Naive B cell (primary cell): Measurements from ENCODE around the gene GRIP1. TPM values are rescaled to one million over a fixed set of nuclear protein-coding genes. Genes with fewer than 3 reads are reported as not detected.

Experiments used
- ATAC-seq, 2 donors: fragments of 150-1000 bp; cut with Tn5 transposase; 2 replicates each; pipeline ENCODE4 v1.10.0; 2021; ENCODE audit warnings: low read depth in 2 of 2, mild to moderate bottlenecking in 2 of 2, moderate library complexity in 2 of 2
- DNase-seq: peaks from one replicate; pipeline ENCODE4 v3.0.0; 2022
- H3K27ac Mint-ChIP-seq, 6 donors: one replicate each; pipeline ENCODE4 v1.8.0; 2020 to 2022; ENCODE audit warnings: mild to moderate bottlenecking in 6 of 6, mixed read lengths in 6 of 6, moderate library complexity in 5 of 6, inconsistent platforms in 2 of 6
- H3K27me3 Mint-ChIP-seq, 3 donors: one replicate each; pipeline ENCODE4 v1.8.0; 2021 to 2022; ENCODE audit warnings: mixed read lengths in 3 of 3, mild to moderate bottlenecking in 1 of 3
- H3K36me3 Mint-ChIP-seq, 2 donors: one replicate each; pipeline ENCODE4 v1.8.0; 2020 to 2022; ENCODE audit warnings: mixed read lengths in 2 of 2, inconsistent platforms in 1 of 2, mild to moderate bottlenecking in 1 of 2
- H3K4me1 Mint-ChIP-seq, 3 donors: one replicate each; pipeline ENCODE4 v1.8.0; 2020 to 2022; ENCODE audit warnings: mixed read lengths in 3 of 3, inconsistent platforms in 1 of 3, mild to moderate bottlenecking in 1 of 3, moderate library complexity in 1 of 3
- H3K4me3 Mint-ChIP-seq, 8 donors: one replicate each; pipeline ENCODE4 v1.8.0; 2020 to 2022; ENCODE audit warnings: mild to moderate bottlenecking in 8 of 8, mixed read lengths in 8 of 8, moderate library complexity in 8 of 8, inconsistent platforms in 2 of 8
- H3K9me3 Mint-ChIP-seq, 7 donors: one replicate each; pipeline ENCODE4 v1.8.0; 2020 to 2022; ENCODE audit warnings: mixed read lengths in 7 of 7, mild to moderate bottlenecking in 5 of 7, inconsistent platforms in 2 of 7, moderate library complexity in 1 of 7
- polyA plus RNA-seq, 6 donors: library from polyadenylated mRNA; unstranded; fragments of 300-500 nt; fragmentation: Illumina TruSeq; gene quantifications; one replicate each; pipeline ENCODE4 v1.2.3, GENCODE V29; 2021; ENCODE audit warnings: low read depth in 6 of 6

The GRIP1 gene, protein sequence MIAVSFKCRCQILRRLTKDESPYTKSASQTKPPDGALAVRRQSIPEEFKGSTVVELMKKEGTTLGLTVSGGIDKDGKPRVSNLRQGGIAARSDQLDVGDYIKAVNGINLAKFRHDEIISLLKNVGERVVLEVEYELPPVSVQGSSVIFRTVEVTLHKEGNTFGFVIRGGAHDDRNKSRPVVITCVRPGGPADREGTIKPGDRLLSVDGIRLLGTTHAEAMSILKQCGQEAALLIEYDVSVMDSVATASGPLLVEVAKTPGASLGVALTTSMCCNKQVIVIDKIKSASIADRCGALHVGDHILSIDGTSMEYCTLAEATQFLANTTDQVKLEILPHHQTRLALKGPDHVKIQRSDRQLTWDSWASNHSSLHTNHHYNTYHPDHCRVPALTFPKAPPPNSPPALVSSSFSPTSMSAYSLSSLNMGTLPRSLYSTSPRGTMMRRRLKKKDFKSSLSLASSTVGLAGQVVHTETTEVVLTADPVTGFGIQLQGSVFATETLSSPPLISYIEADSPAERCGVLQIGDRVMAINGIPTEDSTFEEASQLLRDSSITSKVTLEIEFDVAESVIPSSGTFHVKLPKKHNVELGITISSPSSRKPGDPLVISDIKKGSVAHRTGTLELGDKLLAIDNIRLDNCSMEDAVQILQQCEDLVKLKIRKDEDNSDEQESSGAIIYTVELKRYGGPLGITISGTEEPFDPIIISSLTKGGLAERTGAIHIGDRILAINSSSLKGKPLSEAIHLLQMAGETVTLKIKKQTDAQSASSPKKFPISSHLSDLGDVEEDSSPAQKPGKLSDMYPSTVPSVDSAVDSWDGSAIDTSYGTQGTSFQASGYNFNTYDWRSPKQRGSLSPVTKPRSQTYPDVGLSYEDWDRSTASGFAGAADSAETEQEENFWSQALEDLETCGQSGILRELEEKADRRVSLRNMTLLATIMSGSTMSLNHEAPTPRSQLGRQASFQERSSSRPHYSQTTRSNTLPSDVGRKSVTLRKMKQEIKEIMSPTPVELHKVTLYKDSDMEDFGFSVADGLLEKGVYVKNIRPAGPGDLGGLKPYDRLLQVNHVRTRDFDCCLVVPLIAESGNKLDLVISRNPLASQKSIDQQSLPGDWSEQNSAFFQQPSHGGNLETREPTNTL
- under 1 TPM in 4 of 6 donors, not detected in 2; 0.25 to 0.45 (median 0.44) TPM for polyA plus RNA-seq

DNA sequence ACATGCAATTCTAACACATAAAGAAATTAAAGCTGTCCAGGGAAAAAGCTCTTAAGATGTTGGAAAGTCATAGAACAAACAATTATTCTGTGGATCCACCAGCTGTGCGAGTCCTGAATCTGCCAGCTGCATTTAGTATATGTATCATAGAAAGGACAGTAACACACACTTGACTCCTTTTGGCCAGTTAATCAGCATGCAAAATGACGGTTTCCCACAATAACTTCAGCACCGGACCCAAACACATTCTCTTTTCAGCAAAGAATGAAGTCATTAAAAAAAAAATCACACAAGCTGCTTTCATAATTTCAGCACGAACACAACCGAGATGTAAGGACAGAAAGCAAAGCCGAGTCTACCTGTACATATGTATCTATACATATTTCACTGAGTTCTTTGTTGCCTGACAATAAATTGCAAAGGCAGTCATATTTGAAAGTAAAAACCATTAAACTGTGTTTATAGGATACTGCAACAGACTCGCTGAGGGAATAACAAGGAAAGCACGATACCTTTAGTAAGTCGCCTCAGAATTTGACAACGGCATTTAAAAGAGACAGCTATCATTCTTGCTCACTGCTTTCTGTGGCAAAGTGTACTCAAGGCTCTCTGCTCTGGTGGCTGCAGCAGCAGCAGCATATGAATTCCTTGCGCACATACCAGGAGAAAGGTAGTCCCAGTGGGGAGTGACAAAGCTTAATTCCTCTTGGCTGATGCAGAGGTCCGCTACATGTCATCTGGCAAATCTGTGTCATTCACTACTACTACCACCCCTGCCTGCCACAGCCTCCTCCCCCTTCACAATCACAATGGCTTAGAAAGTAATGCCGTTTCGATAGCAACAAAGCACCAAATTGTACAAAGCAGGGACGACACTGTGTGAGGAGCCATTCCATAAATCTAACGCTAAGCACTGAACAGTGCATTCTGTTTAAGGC, at the start of gene GRIP1:
TSS of gene GRIP1 (minus strand) at position 739 of the 938 bp plus-strand sequence. CDS start at position 567, 172 bp downstream.
- Mint-ChIP-seq H3K27ac (no peak within 1 kb of the TSS), H3K27me3 (peaks cover 0 to 19% (median 0%) of the 10 kb centered on the region in 3 donors), H3K4me1 (peaks cover 13 to 26% (median 16%) of the 10 kb centered on the region in 3 donors), H3K9me3 (peaks cover 0 to 1% (median 0%) of the 10 kb centered on the region in 7 donors), H3K4me3 (no peak within 1 kb of the TSS), H3K36me3 (no peaks in the 10 kb centered on the region)
- DNase-seq (no peak), ATAC-seq (no peak)

DNA sequence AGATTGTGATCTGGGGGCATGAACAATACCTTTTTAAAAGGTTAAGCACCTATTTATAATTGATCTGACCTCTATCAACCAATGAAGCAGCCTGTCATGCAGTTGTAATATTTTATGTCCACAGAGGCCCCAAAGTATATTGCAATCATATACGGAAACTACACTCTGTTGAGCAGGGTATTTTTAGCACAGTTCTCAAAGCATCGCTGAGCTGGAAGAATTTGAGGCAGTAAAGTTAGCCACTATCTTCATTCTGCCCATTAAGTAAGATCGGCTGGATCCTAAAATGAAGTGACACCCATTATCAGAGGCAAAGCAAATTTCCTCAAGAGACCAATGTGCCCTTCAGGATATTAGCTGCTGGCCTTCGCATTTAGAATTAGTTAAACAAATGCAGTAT, 47.7 kb upstream of the GRIP1 start:
- Mint-ChIP-seq H3K27ac (peak overlapping the region in 4 of 6 donors; percentile 1 to 65 (median 44)), H3K36me3 (no peaks in the 10 kb centered on the region), H3K9me3 (no peaks in the 10 kb centered on the region), H3K27me3 (no peaks in the 10 kb centered on the region), H3K4me1 (peaks cover 15 to 42% (median 24%) of the 10 kb centered on the region in 3 donors), H3K4me3 (peak overlapping the region in 6 of 8 donors; percentile 19 to 81 (median 62))
- no peak for DNase-seq
- ATAC-seq = peak in 1 of 2 donors; percentile 52

DNA sequence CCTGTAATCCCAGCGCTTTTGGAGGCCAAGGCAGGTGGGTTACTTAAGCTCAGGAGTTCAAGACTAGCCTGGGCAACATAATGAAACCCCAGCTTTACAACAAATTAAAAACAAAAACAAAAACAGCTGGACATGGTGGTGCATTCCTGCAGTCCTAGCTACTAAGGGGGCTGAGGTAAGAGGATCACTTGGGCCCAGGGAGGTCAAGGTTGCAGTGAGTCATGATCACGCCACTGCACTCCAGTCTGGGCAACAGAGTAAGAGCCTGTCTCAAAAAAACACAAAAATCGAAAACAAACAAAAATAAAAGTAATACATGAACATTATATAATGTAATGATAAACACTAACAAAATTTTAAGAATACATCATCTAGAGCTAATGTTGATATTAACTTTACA, 46.2 kb upstream of the GRIP1 start:
- Mint-ChIP-seq H3K9me3 (no peaks in the 10 kb centered on the region), H3K27ac (no peak overlapping the region), H3K4me1 (peaks cover 15 to 42% (median 24%) of the 10 kb centered on the region in 3 donors), H3K4me3 (no peak overlapping the region), H3K36me3 (no peaks in the 10 kb centered on the region), H3K27me3 (no peaks in the 10 kb centered on the region)
- ATAC-seq (no peak), DNase-seq (no peak)

DNA sequence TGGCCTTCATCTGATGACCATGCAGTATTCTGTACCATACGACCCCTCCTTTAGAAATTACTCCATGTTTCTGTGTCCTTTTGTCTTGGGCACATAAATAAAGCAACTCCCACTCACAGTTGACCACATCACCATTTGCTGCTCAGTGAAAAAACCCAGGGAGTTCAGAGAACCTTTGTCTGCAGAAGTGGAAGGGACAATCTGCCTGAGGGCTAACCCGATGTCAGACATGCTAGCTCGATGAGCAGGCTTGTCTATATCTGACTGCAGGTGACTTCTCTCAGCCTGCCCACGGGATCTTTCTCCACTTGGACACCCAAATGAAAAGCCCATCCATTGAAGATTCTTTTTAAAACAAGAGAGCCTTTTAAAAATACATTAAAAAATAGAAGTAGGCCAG, 45.7 kb upstream of the GRIP1 start:
- no peaks in the 10 kb centered on the region for H3K36me3 Mint-ChIP-seq
- ATAC-seq (no peak), DNase-seq (no peak)
- no peak overlapping the region for H3K4me3 Mint-ChIP-seq
- no peaks in the 10 kb centered on the region for H3K27me3 Mint-ChIP-seq
- peaks cover 15 to 42% (median 24%) of the 10 kb centered on the region in 3 donors for H3K4me1 Mint-ChIP-seq
- peak overlapping the region in 1 of 6 donors; percentile 16 for H3K27ac Mint-ChIP-seq
- H3K9me3 Mint-ChIP-seq = no peaks in the 10 kb centered on the region

DNA sequence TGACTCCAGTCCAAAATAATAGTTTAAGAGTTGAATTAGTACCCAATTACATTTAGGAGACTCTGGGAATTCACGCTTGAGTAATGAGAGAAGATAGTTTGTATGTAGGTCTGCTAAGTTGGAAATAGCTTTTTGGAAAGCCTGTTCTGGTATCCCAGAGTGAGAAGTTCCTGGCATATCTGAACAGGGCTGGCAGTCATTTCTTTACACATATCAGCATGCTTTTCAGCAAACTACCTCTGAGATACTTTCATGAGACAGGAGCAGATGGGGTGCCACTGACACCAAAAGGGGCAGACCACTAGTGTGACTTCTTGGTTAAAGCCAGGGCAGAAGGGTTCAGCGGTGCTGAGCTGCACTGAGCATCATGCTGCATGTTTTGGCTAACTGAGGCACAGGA, 45.1 kb upstream of the GRIP1 start:
- ATAC-seq = no peak
- Mint-ChIP-seq H3K4me3 (peak overlapping the region in 1 of 8 donors; percentile 29), H3K9me3 (no peaks in the 10 kb centered on the region), H3K36me3 (no peaks in the 10 kb centered on the region), H3K4me1 (peaks cover 15 to 42% (median 24%) of the 10 kb centered on the region in 3 donors), H3K27me3 (no peaks in the 10 kb centered on the region), H3K27ac (peak overlapping the region in 1 of 6 donors; percentile 2)
- DNase-seq = no peak

DNA sequence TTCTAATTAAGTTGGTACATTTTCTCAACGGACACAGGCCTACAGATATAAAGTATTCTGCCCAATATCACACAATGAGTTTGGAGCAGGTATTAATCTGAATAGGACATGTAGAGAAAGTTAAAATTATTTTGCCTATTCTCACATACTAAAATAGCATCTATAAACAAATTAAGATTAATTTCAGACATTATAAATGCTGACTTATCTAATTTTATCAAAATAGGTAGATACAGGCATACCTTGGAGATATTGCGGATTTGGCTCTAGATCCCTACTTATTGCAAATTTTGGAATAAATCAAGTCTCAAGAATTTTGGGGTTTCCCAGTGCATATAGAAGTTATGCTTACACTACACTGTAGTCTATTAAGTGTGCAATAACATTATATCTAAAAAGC, 41.0 kb upstream of the GRIP1 start:
- peaks cover 0 to 4% of the 10 kb centered on the region in 2 donors for H3K36me3 Mint-ChIP-seq
- H3K4me3 Mint-ChIP-seq = no peak overlapping the region
- DNase-seq (no peak), ATAC-seq (no peak)
- peaks cover 0 to 2% (median 0%) of the 10 kb centered on the region in 7 donors for H3K9me3 Mint-ChIP-seq
- no peaks in the 10 kb centered on the region for H3K27me3 Mint-ChIP-seq
- no peak overlapping the region for H3K27ac Mint-ChIP-seq
- H3K4me1 Mint-ChIP-seq = peaks cover 4 to 17% (median 7%) of the 10 kb centered on the region in 3 donors

DNA sequence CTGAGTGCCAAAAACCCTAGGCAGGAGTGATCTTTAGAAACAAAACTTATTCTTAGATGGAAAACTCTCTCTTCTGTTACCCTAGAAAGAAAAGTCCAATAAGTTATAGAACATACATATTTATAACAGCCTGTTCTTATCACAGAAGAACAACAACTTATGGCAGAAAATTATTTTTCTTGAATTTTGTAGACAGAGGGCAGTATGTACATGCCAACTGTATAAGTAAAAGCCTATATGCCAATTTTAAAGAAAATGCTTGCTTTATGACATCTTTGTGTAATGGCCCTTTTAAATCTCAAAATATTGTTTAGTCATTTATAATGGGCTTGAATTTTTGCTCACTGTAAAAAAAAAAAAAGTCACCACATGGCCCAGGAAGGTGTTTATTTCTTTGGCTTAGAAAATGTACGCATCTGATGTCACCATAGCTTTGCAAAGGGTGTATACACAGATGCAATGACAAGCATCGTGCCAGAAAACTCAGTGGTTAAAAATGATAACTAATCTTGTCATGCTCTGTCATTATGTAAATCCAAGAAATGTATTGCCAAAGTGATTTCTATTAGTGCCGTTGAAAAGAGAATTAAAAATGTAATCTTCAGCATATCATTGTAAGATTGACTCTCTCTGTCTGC, 38.3 kb upstream of the GRIP1 start:
- Mint-ChIP-seq H3K27ac (no peak overlapping the region), H3K27me3 (no peaks in the 10 kb centered on the region), H3K36me3 (peaks cover 0 to 8% of the 10 kb centered on the region in 2 donors), H3K4me3 (peak overlapping the region in 1 of 8 donors; percentile 28), H3K4me1 (peaks cover 12 to 23% (median 20%) of the 10 kb centered on the region in 3 donors), H3K9me3 (peaks cover 0 to 5% (median 0%) of the 10 kb centered on the region in 7 donors)
- no peak for ATAC-seq
- DNase-seq = no peak

DNA sequence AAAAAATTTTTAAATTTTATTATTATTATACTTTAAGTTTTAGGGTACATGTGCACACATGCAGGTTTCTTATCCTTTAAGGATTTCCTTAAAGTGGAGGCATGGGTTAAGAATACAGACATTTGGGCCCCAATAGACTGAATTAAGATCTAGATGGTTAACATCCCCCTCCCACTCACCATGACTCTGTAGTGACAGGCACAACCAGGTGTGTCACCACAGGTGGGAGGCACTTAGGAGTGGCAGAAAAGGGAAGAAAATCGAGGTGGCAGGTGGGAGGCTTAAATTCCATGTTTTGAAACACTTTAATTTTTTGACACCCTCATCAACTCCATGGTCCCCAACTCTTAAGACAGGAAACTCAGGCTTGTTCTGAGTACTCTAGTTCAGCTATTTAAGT, 37.6 kb upstream of the GRIP1 start:
- peak overlapping the region in 1 of 8 donors; percentile 28 for H3K4me3 Mint-ChIP-seq
- ATAC-seq (no peak), DNase-seq (no peak)
- H3K36me3 Mint-ChIP-seq = peaks cover 0 to 8% of the 10 kb centered on the region in 2 donors
- peaks cover 0 to 5% (median 0%) of the 10 kb centered on the region in 7 donors for H3K9me3 Mint-ChIP-seq
- H3K4me1 Mint-ChIP-seq = peaks cover 12 to 20% (median 19%) of the 10 kb centered on the region in 3 donors
- no peak overlapping the region for H3K27ac Mint-ChIP-seq
- H3K27me3 Mint-ChIP-seq = no peaks in the 10 kb centered on the region

DNA sequence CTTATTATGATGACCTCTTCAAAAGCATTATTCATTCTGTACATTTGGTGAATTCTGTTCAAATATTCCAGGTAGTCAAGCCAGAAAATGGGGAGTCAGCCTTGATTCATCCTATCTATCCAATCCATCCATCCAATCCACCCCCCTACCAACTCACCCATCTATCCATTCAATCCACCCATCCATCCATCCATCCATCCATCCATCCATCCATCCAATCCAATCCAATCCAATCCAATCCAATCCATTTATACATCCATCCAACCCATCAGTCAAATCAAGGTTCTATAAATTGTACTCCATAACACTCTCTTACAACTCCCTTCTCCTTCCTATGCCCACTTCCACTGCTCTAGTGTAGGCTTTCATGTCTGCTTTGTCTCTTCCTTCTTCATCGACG, 35.8 kb upstream of the GRIP1 start:
- no peak for DNase-seq
- ATAC-seq = no peak
- H3K27me3 Mint-ChIP-seq = no peaks in the 10 kb centered on the region
- peaks cover 0 to 8% of the 10 kb centered on the region in 2 donors for H3K36me3 Mint-ChIP-seq
- H3K9me3 Mint-ChIP-seq = peaks cover 0 to 5% (median 0%) of the 10 kb centered on the region in 7 donors
- peak overlapping the region; percentile 41 to 88 (median 58) for H3K4me3 Mint-ChIP-seq
- H3K27ac Mint-ChIP-seq = peak overlapping the region in 1 of 6 donors; percentile 59
- peaks cover 15 to 23% (median 22%) of the 10 kb centered on the region in 3 donors for H3K4me1 Mint-ChIP-seq

DNA sequence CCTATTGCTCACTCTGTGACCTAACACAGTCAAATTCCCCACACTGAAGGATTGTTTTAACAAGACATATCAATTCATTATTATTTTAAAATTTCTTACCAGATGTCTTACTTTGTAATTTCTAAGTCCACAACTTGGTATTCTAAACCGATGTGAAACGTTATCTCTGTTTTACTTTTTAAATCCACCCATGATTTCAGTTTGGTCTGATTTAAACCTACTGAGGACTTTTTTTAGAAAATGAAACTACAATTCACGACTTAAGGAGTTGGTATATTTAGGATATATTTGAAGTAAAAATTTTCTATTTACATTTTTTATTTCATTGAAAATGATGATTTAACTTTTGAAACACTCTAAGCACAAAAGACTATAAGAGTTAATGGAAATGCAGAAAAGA, 35.1 kb upstream of the GRIP1 start:
- DNase-seq (no peak), ATAC-seq (no peak)
- H3K4me1 Mint-ChIP-seq = peaks cover 15 to 31% (median 28%) of the 10 kb centered on the region in 3 donors
- peak overlapping the region; percentile 13 to 86 (median 57) for H3K4me3 Mint-ChIP-seq
- H3K27me3 Mint-ChIP-seq = no peaks in the 10 kb centered on the region
- H3K27ac Mint-ChIP-seq = peak overlapping the region in 4 of 6 donors; percentile 8 to 55 (median 48)
- peaks cover 0 to 5% (median 0%) of the 10 kb centered on the region in 7 donors for H3K9me3 Mint-ChIP-seq
- peaks cover 0 to 8% of the 10 kb centered on the region in 2 donors for H3K36me3 Mint-ChIP-seq

DNA sequence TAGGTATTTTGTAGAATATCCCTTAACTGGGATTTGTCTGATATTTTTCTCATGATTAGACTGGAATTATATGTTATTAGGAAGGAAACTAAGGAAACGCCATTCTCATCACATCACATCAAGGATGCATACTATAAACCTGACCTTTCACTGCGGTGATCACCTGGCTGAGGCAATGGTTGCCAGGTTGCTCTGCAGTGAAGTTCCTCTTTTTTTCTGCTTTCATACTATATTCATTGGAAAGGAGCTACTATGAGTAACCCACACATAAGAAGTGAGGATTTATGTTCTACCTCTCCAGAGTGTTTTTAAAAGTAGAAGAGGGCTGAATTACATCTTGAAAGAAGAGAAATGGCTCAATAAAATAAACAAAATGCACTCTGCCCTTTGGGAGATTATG, 31.0 kb upstream of the GRIP1 start:
- Mint-ChIP-seq H3K4me3 (no peak overlapping the region), H3K27ac (no peak overlapping the region), H3K36me3 (peaks cover 0 to 4% of the 10 kb centered on the region in 2 donors), H3K9me3 (peaks cover 0 to 6% (median 0%) of the 10 kb centered on the region in 7 donors), H3K4me1 (peaks cover 12 to 30% (median 25%) of the 10 kb centered on the region in 3 donors), H3K27me3 (peaks cover 0 to 10% (median under 1%) of the 10 kb centered on the region in 3 donors)
- ATAC-seq (peak; percentile 80 to 88), DNase-seq (no peak)

DNA sequence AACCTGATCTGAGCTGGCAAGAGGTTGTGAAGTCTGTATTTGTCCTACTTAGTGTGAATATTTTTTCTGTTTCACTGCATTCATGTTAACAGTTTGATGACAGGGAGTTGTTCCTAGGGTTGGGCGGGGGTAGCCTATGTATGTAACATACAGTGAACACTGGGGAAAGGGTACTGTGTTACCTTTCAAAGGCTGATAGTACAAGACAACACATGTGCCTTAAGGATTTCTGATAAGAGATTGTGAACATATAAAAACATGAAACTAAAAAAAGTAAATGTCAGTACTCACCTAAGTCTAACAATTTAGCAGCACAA, 30.5 kb upstream of the GRIP1 start:
- DNase-seq = no peak
- no peak for ATAC-seq
- Mint-ChIP-seq H3K4me3 (no peak overlapping the region), H3K4me1 (peaks cover 8 to 25% (median 21%) of the 10 kb centered on the region in 3 donors), H3K36me3 (no peaks in the 10 kb centered on the region), H3K9me3 (peaks cover 0 to 6% (median 0%) of the 10 kb centered on the region in 7 donors), H3K27me3 (peaks cover 0 to 14% (median 4%) of the 10 kb centered on the region in 3 donors), H3K27ac (peak overlapping the region in 2 of 6 donors; percentile 11 to 61)
